KMS-11 (cell line): ENCODE data around the gene ATL3.

Source experiments
- H2AFZ ChIP-seq: fragments of 200-600 bp; sonication (generic); 2 replicates; pipeline ENCODE4 v1.6.1; 2016; ENCODE audit warnings: antibody characterized with exemption, mixed run types, low read depth
- H3K27ac ChIP-seq: fragments of 200-600 bp; sonication (generic); 2 replicates; pipeline ENCODE4 v1.6.1; 2016; ENCODE audit warnings: mild to moderate bottlenecking, mixed run types
- H3K27me3 ChIP-seq: fragments of 200-600 bp; sonication (generic); 2 replicates; pipeline ENCODE4 v1.6.1; 2017; ENCODE audit warnings: mild to moderate bottlenecking, low read depth, mixed run types, moderate library complexity; ENCODE audit not compliant: insufficient read depth
- H3K36me3 ChIP-seq: fragments of 200-600 bp; sonication (generic); 2 replicates; pipeline ENCODE4 v1.6.1; 2017; ENCODE audit warnings: mild to moderate bottlenecking, mixed run types; ENCODE audit not compliant: insufficient read depth
- H3K4me1 ChIP-seq: fragments of 200-600 bp; sonication (generic); 2 replicates; pipeline ENCODE4 v1.6.1; 2016; ENCODE audit warnings: mild to moderate bottlenecking, low read depth, mixed run types; ENCODE audit not compliant: poor library complexity, severe bottlenecking
- H3K4me2 ChIP-seq: fragments of 200-600 bp; sonication (generic); 2 replicates; pipeline ENCODE4 v1.7.0; 2016; ENCODE audit warnings: mild to moderate bottlenecking, mixed run types
- H3K4me3 ChIP-seq: fragments of 200-600 bp; sonication (generic); IDR thresholded peaks from 2 replicates; pipeline ENCODE4 v1.6.1; 2017; ENCODE audit warnings: low read depth, low read length, mixed read lengths; ENCODE audit not compliant: insufficient read depth
- H3K79me2 ChIP-seq: fragments of 200-600 bp; sonication (generic); 2 replicates; pipeline ENCODE4 v1.6.1; 2016; ENCODE audit warnings: low read depth, mixed run types; ENCODE audit not compliant: insufficient read depth
- H3K9ac ChIP-seq: fragments of 200-600 bp; sonication (generic); 2 replicates; pipeline ENCODE4 v1.6.1; 2016; ENCODE audit warnings: mild to moderate bottlenecking, mixed run types
- H4K20me1 ChIP-seq: fragments of 200-600 bp; sonication (generic); 2 replicates; pipeline ENCODE4 v1.6.1; 2016; ENCODE audit warnings: mild to moderate bottlenecking, mixed run types; ENCODE audit not compliant: insufficient read depth
- TF ChIP-seq, protein P1 (sequence below): fragments of 200-600 bp; sonication (generic); conservative IDR thresholded peaks from 2 replicates; pipeline ENCODE4 v1.6.1; 2017; ENCODE audit warnings: low read depth, mild to moderate bottlenecking, antibody characterized with exemption, low read length, moderate library complexity, mixed read lengths

Gene ATL3, protein sequence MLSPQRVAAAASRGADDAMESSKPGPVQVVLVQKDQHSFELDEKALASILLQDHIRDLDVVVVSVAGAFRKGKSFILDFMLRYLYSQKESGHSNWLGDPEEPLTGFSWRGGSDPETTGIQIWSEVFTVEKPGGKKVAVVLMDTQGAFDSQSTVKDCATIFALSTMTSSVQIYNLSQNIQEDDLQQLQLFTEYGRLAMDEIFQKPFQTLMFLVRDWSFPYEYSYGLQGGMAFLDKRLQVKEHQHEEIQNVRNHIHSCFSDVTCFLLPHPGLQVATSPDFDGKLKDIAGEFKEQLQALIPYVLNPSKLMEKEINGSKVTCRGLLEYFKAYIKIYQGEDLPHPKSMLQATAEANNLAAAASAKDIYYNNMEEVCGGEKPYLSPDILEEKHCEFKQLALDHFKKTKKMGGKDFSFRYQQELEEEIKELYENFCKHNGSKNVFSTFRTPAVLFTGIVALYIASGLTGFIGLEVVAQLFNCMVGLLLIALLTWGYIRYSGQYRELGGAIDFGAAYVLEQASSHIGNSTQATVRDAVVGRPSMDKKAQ

DNA sequence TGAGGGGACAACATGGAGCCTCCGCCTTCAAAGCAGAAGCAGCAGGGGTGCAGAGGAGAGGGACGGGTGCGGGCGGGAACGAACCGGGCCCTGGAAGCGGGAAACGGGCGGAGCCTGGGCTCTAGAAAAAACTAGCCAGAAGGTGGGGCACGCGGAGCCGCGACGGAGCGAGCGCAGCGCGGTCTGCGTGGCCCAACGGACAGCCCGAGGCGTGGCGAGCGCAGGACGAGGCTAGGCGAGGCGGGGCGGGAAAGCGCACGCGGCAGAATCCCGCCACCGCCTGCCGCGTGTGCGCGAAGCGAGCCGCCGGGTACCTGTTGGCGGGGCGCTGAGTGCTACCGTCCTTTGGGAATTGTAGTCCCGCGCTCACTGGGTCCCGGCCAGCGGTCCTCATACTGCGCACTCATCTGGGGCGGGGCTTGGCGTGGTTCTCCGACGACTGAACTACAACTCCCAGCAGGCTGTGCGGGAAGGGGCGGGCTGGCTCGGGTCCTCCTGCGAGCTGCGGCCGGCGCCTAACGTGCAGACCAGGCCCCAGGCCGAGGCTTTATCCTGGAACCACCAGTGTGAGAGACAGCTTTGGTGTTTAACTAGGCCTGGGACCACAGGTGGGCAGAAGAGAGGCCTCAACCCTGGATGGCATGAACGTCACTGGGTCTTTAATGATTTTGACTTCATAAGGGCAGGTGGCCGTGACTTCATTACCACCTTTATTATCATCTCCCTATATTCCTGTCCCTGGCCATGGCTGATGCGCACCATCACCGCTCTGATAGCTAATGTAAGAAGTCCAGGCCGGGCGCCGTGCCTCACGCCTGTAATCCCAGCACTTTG is at the start of gene ATL3:
ATL3 (minus strand) TSS at position 55 of the 834 bp plus-strand sequence; CDS start at position 14, 41 bp downstream.
- H3K27ac ChIP-seq = peak within 1 kb of the TSS; percentile 89
- peak within 1 kb of the TSS; percentile 84 for H2AFZ ChIP-seq
- peak within 1 kb of the TSS; percentile 94 for H3K9ac ChIP-seq
- no peak within 1 kb of the TSS for H3K4me3 ChIP-seq
- TF ChIP-seq, protein P1, sequence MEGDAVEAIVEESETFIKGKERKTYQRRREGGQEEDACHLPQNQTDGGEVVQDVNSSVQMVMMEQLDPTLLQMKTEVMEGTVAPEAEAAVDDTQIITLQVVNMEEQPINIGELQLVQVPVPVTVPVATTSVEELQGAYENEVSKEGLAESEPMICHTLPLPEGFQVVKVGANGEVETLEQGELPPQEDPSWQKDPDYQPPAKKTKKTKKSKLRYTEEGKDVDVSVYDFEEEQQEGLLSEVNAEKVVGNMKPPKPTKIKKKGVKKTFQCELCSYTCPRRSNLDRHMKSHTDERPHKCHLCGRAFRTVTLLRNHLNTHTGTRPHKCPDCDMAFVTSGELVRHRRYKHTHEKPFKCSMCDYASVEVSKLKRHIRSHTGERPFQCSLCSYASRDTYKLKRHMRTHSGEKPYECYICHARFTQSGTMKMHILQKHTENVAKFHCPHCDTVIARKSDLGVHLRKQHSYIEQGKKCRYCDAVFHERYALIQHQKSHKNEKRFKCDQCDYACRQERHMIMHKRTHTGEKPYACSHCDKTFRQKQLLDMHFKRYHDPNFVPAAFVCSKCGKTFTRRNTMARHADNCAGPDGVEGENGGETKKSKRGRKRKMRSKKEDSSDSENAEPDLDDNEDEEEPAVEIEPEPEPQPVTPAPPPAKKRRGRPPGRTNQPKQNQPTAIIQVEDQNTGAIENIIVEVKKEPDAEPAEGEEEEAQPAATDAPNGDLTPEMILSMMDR = no peak
- peak within 1 kb of the TSS; percentile 66 for H3K4me2 ChIP-seq
- H3K79me2 ChIP-seq = peaks cover 41% of the 10 kb centered on the region
- no peaks in the 10 kb centered on the region for H4K20me1 ChIP-seq
- no peaks in the 10 kb centered on the region; the same call in 1 of the 2 replicates for H3K36me3 ChIP-seq
- peaks cover 27% of the 10 kb centered on the region for H3K4me1 ChIP-seq
- no peaks in the 10 kb centered on the region for H3K27me3 ChIP-seq

GRCh38 chr11:63720611-63721010 is 49.4 kb upstream of the ATL3 start:
- no peaks in the 10 kb centered on the region for H3K36me3 ChIP-seq
- no peaks in the 10 kb centered on the region for H3K27me3 ChIP-seq
- H2AFZ ChIP-seq = no peak overlapping the region
- no peak overlapping the region for H3K27ac ChIP-seq
- no peaks in the 10 kb centered on the region for H3K4me1 ChIP-seq
- TF ChIP-seq, protein P1 = no peak
- no peak overlapping the region for H3K4me3 ChIP-seq
- no peak overlapping the region for H3K9ac ChIP-seq
- peaks cover 5% of the 10 kb centered on the region; the same call in 1 of the 2 replicates for H3K79me2 ChIP-seq
- H4K20me1 ChIP-seq = no peaks in the 10 kb centered on the region
- H3K4me2 ChIP-seq = no peak overlapping the region

DNA sequence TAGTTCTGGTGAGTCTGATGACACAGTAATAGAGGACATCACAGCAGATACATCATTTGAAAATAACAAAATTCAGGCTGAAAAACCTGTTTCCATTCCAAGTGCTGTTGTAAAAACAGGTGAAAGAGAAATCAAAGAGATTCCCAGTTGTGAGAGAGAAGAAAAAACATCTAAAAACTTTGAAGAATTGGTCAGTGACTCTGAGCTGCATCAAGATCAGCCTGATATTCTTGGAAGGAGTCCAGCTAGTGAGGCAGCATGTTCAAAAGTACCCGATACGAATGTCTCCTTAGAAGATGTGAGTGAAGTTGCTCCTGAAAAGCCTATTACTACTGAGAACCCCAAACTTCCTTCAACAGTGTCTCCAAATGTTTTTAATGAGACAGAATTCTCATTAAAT is 48.8 kb upstream of the ATL3 start:
- Histone ChIP-seq H3K36me3 (no peaks in the 10 kb centered on the region), H3K4me1 (no peaks in the 10 kb centered on the region), H3K79me2 (peaks cover 10% of the 10 kb centered on the region; the same call in 1 of the 2 replicates), H3K27me3 (no peaks in the 10 kb centered on the region), H4K20me1 (no peaks in the 10 kb centered on the region), H3K27ac (no peak overlapping the region), H3K4me3 (no peak overlapping the region), H3K4me2 (no peak overlapping the region), H3K9ac (no peak overlapping the region), H2AFZ (no peak overlapping the region)
- TF ChIP-seq, protein P1 = no peak

- Histone ChIP-seq H4K20me1 (no peaks in the 10 kb centered on the region), H3K9ac (no peak overlapping the region), H3K36me3 (no peaks in the 10 kb centered on the region), H3K79me2 (0 out of 2 replicates have a peak, but pooled peaks cover 8% of the 10 kb centered on the region), H2AFZ (no peak overlapping the region), H3K4me3 (no peak overlapping the region), H3K4me2 (no peak overlapping the region), H3K27ac (no peak overlapping the region), H3K27me3 (no peaks in the 10 kb centered on the region), H3K4me1 (no peaks in the 10 kb centered on the region)
- TF ChIP-seq, protein P1 = no peak
Observed at GRCh38 chr11:63719001-63719400, 47.8 kb upstream of the ATL3 start.
